ENCODE results near the gene CISD3.

CISD3 gene

DNA sequence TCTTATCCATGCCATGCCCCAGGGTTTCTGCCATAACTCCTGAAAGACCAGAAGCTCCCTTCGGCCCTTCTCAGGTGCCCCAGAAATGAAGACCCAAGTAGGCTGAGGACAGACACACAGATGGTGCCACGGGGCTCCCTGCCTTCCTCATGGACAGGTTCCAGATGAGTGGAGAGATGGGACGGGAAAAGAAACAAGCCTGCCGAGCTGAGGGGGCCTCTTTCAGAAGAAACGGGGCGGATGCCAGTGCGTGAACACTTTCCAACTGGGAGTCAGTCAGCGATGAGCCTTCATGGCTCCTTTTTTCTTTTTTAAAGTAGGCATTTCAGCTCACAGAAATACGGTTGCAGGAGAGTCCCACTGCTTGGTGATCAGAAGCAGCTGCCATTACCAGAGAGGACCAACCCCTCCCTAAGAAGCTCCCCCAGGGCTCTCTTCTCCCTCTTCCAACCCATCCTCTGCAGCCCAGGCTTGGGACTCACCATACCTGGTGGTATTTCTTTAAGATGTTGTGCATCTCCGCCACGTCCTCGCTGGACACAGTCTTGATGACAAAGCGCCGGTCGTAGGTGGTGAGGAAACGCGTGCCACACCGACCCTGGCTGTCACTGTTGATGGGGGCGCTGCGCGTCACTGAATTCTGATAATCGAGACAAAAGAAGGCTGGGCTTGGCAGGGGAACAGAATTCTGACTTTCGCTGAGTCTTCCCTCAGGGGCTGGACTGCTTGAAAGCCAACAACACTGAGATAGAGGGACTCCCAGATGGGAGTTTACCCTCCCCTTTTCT, 50.0 kb downstream of the CISD3 start:
- Mint-ChIP-seq H3K4me1 (ENCODE audit: low read depth) (peaks cover 2% of the 10 kb centered on the region), H3K9me3 (no peaks in the 10 kb centered on the region), H3K36me3 (ENCODE audit: low read depth) (peaks cover 42% of the 10 kb centered on the region), H3K4me3 (no peak overlapping the region), H3K27me3 (ENCODE audit: low read depth) (no peaks in the 10 kb centered on the region), H3K27ac (no peak overlapping the region)
- DNase-seq (ENCODE audit: low spot score), result no peak

DNA sequence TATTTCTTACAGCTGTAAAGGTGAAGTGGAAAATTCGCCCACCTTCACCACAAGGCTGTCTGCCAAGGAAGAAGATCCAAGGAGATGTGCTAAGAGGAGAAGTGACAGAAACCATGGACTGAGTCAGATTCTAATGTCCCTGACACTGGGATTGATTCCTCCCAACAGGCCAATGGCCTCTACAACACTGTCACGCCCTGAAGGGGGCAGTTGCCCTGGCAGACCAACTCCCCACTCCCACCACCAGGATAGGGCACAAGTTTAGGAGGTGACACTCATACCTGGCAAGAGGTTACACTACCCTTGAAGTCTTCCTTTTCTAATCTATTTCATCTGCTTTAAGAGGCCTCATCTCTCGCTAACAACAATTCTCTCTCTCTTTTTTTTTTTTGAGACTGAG, 53.1 kb downstream of the CISD3 start:
- Mint-ChIP-seq H3K4me3 (no peak overlapping the region), H3K9me3 (no peaks in the 10 kb centered on the region), H3K36me3 (ENCODE audit: low read depth) (peaks cover 41% of the 10 kb centered on the region), H3K27ac (no peak overlapping the region), H3K27me3 (ENCODE audit: low read depth) (no peaks in the 10 kb centered on the region), H3K4me1 (ENCODE audit: low read depth) (peaks cover 3% of the 10 kb centered on the region)
- no peak for DNase-seq (ENCODE audit: low spot score)
